Regular cardiac myocyte (primary cell): ENCODE data around the gene SETD6. TPM values are rescaled to one million over a fixed set of nuclear protein-coding genes. Genes with fewer than 3 reads are reported as not detected.

ENCODE experiments used
- total RNA-seq: library from RNA; depleted of rRNA; stranded (reverse); fragments of >200 nt; gene quantifications from 2 replicates; pipeline ENCODE4 v1.2.3, GENCODE V29; 2014

The SETD6 gene
- total RNA-seq = 13.5 and 13.8 TPM in 2 replicates

GRCh38 chr16:58515125-58515870 lies at the start of gene SETD6:
TSS of gene SETD6 (plus strand) at chr16:58515517. CDS start at chr16:58515538, 21 bp downstream.

GRCh38 chr16:58499615-58500351 lies 15.5 kb upstream of the SETD6 start, which contains the start of gene NDRG4:
TSS of gene NDRG4 (plus strand) at chr16:58500143. CDS start at chr16:58500249, 106 bp downstream.

Other genes starting within 250 kb of the SETD6 start
- gene PRSS54, start 220.5 kb upstream of the SETD6 start, total RNA-seq = not detected in 2 replicates
- 1.4 and 7.1 TPM in 2 replicates for gene GINS3, start 123.0 kb upstream of the SETD6 start, total RNA-seq
- 7.0 and 7.3 TPM in 2 replicates for gene NDRG4, start 15.4 kb upstream of the SETD6 start, total RNA-seq
- 80.6 and 87.4 TPM in 2 replicates for gene CNOT1, start 114.3 kb downstream of the SETD6 start, total RNA-seq
- gene SLC38A7, start 169.3 kb downstream of the SETD6 start, total RNA-seq = 17.8 and 23.7 TPM in 2 replicates
- gene GOT2, start 218.8 kb downstream of the SETD6 start, total RNA-seq = 20.3 and 33.5 TPM in 2 replicates